GM03348 (cell line): Measurements from ENCODE around the gene INTS3.
A peak's percentile ranks its signal among the peaks of the same experiment; 100 is the strongest.

Source experiments
- DNase-seq: peaks from one replicate; pipeline ENCODE4 v3.0.0; 2012; ENCODE audit warnings: low spot score

The INTS3 gene

DNA sequence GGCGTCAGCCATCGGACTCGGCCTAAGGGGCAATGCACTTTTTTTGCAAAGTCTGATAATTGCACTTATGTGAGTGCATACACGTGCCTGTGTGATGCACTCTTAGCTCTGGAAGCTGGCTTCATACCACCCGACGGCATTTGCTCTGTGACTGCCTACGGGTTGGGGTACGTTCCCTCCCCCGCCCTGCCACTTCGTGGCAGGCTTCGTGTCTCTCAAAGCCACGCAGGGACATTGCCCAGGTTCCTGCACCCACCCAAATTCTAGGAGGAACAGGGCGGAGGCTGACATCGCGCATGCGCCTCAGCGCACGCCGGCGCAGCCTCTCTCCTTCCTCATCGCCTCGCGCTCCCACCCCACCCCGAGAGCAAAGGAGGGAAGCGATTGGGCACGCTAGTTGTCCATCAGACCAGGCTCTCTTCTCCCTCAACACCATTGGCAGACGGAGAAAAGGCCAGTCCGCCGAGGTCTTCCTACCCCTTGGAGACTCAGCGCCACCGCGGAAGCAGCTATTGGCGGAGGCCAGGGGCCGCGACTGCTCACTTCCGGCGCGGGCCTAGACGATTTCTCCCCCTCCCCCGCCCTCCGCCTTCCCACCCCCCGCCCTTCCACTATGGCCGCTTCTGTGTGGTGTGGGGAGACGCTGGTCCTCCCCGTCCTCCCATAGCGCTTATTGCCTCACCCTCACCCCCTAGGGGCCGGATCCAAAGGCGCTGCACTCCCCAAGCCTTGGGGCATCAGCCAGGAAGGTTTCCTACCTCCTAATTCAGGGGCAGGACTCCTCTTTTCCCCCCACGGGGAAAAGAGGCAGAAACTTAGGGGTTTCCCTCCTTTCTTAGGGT lies at the start of gene INTS3:
TSS of gene INTS3 (plus strand) at position 588 of the 842 bp plus-strand sequence. CDS start 585 bp downstream, outside the sequence.
- DNase-seq, result peak; percentile 100

- peak; percentile 68 for DNase-seq
These were observed 49.1 kb upstream of the INTS3 start, which contains the start of gene NPR1 for GRCh38 chr1:153678519-153679336. TSS of gene NPR1 (plus strand) at chr1:153678688. CDS start at chr1:153679109, 421 bp downstream.

- DNase-seq, result no peak
These were observed 48.3 kb upstream of the INTS3 start for GRCh38 chr1:153679337-153680119.

DNA sequence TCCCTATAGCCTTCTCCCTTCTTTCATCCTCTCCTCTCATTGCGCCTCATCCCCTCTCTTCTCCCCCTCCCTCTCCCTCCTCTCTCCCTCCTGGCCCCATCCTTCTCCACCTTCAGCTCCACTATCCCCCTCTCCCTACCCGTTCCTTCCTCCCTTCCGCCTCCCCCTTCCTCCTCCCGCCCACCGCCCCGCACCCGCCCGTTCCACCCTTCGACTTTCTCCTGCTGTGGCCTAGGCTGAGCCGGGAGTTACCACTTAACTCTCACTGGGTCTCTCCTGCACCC lies 47.8 kb upstream of the INTS3 start:
- no peak for DNase-seq

GRCh38 chr1:153682730-153683129 lies 45.1 kb upstream of the INTS3 start:
- no peak for DNase-seq

DNA sequence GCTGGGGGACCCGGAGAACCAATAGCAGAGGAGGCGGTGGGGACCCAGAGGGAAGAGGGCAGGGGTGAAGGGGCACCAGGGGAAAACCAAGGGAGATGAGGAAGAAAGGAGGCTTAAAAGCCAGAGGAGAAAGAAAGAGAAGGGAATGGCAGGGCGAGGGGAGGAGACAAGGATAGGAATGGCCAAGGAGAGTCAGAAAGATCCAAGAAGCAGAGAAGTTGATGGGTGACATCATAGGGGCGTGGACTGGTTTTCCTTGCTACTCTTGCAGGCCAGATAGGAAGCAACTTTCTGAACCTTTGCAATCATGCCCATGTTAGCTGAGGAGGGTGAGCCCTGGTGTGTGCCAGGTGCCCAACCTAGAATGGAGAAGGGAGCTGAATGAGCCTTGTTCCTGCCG lies 44.0 kb upstream of the INTS3 start:
- DNase-seq, result peak; percentile 52

- no peak for DNase-seq
These were observed 43.0 kb upstream of the INTS3 start for GRCh38 chr1:153684892-153685291.

DNA sequence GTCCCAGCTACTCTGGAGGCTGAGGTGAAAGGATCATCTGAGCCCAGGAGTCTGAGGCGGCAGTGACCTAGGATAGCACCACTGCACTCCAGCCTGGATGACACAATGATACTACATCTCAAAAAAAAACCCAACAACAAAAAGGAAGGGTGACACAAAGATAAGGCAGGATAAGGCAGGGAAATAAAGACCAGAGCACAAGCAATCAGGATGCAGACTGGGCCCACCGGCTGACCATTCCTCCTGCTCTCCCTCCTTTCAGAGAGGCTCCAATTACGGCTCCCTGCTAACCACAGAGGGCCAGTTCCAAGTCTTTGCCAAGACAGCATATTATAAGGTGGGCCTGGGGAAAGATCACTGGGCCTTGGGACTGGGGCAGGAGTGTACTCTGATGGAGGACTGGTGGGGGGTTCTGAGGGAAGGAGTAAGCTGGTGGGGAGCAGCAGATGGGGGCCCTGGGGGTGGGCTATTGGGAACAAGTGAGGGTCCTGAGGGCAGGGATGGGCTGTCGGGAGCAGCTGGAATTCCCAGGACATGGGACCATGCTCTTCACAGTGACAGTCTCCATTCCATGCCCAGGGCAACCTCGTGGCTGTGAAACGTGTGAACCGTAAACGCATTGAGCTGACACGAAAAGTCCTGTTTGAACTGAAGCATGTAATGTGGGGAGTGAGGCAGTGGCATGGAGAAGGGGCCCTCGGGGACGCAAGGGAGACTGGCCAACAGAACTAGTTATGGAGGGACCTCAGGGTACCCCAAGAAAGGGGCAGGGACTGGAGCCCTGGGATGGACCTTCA lies 42.1 kb upstream of the INTS3 start:
- DNase-seq, result no peak

DNA sequence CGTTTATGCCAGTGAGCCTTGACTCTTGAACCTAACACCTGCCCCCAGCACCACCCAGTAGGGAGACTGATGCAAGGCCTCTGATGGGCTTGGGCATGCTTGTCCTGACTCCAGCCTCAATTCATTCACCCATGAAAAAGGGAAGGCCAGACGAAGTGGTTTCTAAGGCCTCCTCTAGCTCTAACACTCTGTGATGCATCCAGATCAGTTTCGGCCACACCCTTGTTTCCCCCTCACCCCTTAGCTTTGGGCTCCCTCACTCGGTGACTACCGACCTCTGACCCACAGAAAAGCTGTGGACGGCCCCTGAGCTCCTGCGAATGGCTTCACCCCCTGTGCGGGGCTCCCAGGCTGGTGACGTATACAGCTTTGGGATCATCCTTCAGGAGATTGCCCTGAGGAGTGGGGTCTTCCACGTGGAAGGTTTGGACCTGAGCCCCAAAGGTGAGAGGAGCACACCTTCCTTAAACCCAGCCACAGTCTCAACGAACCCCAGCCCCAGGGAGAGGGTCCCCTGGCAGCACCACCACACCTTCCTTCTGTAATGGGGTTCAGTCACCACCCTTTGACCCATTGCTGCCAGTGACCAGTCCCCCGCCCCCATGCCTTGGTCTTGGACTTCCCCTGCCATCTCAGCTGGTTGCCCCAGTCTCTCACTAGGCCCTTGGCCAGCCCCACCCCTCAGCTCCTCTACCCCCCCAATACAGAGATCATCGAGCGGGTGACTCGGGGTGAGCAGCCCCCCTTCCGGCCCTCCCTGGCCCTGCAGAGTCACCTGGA lies 40.3 kb upstream of the INTS3 start:
- DNase-seq, result no peak

DNA sequence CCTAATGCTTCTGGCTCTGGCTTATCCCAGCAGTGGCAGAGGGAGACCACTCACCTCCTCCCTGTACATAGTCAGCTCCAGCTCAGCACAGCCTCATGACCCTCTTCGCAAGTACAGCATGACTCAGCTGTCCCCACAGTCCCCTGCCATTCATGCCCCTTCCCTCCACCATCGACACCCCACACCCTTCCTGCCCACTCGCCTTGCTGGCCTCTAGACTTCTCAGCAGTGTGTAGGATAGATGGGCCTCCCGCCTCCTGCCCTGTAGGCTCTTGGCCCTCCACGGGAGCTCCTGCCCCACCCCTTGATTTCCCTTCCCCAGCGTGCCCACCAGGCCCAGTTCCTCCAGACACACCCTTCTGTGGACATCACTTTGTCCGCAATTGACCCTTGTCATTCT lies 39.6 kb upstream of the INTS3 start:
- no peak for DNase-seq

GRCh38 chr1:153688736-153689328 lies 39.0 kb upstream of the INTS3 start:
- no peak for DNase-seq

GRCh38 chr1:153693466-153693865 lies 34.4 kb upstream of the INTS3 start:
- no peak for DNase-seq

- no peak for DNase-seq
These were observed 31.1 kb upstream of the INTS3 start for GRCh38 chr1:153696741-153697140.

DNA sequence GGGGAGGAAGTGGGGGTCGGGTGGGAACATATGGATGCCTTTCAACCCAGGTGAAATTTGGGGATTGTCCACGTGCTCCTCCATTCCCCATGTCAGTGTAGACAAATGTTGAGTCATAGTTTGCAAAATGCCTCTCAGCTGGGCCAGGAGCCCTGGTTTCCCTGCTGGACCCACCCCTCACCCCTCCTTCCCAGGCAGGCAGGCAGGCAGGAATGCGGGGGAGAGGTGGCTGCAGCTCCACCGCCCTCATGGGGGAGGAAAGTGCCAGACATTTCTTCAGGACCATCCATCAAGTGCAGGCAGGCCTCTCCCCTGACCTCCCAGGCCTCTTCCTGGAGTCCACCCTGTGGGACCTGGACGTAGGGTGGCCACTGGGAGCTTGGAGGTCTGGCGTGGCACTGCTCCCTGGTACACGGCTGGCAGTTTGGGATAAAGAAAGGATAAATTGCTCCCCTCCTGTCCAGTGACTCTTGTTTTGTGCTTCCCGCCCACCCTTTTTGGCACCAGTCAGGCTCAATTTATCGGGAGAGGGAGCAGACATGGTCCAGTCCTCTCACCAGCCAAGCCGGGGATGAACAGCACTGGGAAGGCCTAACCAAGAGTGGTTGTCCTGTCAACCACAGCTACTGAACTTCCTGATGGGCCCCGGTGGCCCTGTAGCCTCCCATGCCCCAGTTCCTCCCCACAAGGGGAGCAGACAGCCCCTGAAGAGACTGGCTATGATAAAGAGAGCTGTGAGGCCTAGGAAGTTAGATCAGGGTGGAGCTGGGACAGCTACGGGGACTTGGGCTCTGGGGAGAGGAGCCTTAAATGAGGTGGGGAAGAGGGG lies 30.4 kb upstream of the INTS3 start:
- peak; percentile 48 for DNase-seq

DNA sequence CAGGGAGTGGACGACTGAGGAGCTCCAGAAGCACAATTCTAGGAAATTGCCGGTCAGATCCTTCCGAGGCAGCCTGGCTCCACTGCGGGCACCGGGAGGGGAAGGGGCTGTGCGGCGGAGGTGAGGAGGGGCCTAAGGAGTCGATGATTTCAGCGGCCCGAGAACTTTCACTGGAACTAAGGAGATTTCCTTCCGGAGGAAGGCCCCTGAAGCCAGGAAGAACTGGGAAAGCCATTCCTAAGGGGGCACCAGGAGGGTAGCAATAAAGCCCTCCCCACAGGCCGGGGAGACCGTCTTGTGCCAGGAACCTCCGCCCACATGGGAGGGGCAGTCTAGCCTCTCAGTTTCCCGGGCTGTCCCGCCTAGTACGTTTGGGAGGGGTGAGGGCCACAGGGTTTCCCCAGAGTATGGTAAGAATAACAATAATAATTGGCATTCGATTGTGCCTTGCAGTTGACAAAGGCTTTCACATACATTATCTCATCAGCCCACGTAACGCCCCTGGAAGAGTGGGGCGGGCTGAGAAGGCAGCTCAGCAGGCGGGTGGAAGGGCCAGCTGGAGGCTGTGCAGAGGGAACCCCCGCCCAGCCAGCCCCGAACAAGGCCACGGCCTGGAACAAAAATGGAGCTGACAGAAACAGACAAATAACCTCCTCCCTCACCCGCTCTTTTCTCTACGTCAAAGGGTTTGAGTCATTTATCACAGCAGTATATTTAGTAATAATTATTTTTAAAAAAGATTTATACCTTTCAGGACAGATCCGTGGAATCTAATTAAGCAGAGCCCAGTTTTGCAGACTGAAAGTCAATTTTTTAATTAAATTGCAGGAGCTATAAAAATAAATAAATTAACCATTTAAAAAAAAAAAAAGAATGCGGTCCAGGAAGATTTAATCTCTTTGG lies 29.6 kb upstream of the INTS3 start:
- no peak for DNase-seq

DNA sequence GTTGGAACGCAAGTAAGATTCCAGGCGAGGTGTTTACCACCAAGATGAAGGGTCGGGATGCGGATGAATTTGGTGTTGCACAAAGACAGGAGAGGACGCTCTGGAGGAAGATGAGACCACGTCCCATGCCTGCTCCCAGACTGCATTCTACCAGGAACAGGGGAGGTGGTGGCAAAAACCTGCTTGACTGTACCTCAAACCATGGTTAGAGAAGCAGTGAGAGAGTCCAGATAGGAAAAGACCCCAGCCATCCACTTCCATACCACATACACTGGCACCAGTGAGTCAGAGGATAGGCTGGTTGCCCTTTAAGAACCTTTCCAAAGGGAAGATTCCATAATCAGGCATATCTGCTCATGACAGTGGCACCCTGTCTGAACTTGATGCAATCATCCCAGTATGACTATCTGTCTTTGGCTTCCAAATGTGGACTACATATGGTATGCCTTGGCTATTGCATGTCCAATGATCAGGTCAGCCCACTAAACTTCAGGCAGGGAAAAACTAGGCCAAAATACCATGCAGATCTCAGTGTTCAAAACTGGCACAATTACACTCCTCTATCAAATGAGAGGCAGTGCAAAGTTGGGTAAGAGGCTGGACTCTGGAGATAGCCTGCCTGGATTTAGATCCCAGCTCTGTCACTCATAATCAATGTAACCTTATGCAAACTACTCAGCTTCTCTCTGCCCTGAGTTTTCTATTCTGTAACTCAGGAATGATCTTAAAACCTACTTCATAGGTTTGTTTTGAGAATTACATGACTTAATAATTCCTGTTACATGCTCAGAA lies 28.7 kb upstream of the INTS3 start:
- peak; percentile 77 for DNase-seq

- DNase-seq, result no peak
These were observed 28.1 kb upstream of the INTS3 start for GRCh38 chr1:153699768-153700167.

DNA sequence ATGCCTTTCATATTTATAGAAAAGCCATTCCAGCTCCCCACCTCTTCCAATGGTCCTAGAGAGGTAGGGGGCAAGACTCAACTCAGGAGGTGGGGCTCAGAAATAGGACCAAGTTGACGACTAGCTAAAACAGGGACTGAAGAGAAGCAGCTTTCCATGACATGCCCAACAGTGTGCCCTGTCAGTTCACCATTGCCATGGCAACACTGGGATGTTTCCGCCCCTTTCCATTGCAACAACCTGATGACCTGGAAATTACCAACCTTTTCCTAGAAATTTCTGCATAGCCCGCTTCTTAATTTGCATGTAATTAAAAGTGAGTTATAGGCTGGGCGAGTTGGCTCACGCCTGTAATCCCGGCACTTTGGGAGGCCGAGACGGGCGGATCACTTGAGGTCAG lies 22.4 kb upstream of the INTS3 start:
- no peak for DNase-seq
